GM20000 (cell line): ENCODE data around the gene ZFAND2B.

ENCODE experiments used
- DNase-seq: peaks from one replicate; pipeline ENCODE4 v3.0.0; 2012; ENCODE audit warnings: low spot score
- TF ChIP-seq, protein P1 (sequence below): IDR thresholded peaks from 2 replicates; pipeline ENCODE4 v1.5.1; 2012; ENCODE audit warnings: mild to moderate bottlenecking, control low read depth; ENCODE audit errors: extremely low read depth, missing control alignments

Gene ZFAND2B

DNA sequence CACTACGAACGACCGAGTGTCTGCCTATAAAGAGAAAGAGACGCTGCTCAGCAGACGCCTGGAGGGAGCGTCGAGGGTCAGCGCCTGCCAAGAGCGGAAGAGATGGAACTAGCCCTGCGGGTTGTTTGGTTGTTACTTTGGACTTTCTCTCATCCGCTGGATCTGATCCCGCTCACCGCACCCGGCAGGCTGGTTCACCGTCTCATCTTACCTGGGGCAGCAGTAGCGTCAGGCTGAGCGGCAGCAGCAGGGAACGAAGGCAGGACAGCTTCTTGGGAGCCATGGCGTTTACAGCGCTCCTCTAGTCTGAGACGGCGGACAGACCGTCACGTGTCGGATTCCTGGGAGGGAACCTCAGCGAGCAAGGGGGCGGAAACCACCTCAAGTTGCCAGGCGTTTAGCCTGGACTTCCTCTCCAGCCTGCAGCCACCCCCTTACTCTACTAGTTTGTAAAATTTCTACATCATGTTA is 36.7 kb downstream of the ZFAND2B start:
- no peak for DNase-seq
- TF ChIP-seq, protein P1, sequence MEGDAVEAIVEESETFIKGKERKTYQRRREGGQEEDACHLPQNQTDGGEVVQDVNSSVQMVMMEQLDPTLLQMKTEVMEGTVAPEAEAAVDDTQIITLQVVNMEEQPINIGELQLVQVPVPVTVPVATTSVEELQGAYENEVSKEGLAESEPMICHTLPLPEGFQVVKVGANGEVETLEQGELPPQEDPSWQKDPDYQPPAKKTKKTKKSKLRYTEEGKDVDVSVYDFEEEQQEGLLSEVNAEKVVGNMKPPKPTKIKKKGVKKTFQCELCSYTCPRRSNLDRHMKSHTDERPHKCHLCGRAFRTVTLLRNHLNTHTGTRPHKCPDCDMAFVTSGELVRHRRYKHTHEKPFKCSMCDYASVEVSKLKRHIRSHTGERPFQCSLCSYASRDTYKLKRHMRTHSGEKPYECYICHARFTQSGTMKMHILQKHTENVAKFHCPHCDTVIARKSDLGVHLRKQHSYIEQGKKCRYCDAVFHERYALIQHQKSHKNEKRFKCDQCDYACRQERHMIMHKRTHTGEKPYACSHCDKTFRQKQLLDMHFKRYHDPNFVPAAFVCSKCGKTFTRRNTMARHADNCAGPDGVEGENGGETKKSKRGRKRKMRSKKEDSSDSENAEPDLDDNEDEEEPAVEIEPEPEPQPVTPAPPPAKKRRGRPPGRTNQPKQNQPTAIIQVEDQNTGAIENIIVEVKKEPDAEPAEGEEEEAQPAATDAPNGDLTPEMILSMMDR, result no peak

DNA sequence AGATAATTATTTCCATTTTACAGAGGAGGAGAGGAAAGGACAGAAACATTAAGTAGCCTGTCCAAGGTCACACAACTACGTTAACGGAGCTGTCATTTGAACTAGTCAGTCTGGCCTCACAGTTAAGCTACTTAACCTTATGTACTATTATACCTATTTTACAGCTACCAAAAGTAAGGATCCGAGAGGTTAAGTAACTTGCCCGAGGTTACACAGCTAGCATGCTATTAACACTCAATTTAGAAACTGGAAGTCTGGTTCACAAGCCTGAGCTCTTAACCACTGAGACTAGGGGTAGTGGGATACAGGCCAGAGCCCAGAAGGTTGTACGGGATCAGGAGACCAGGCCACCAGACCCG is 38.2 kb downstream of the ZFAND2B start:
- TF ChIP-seq, protein P1, result no peak
- no peak for DNase-seq

DNA sequence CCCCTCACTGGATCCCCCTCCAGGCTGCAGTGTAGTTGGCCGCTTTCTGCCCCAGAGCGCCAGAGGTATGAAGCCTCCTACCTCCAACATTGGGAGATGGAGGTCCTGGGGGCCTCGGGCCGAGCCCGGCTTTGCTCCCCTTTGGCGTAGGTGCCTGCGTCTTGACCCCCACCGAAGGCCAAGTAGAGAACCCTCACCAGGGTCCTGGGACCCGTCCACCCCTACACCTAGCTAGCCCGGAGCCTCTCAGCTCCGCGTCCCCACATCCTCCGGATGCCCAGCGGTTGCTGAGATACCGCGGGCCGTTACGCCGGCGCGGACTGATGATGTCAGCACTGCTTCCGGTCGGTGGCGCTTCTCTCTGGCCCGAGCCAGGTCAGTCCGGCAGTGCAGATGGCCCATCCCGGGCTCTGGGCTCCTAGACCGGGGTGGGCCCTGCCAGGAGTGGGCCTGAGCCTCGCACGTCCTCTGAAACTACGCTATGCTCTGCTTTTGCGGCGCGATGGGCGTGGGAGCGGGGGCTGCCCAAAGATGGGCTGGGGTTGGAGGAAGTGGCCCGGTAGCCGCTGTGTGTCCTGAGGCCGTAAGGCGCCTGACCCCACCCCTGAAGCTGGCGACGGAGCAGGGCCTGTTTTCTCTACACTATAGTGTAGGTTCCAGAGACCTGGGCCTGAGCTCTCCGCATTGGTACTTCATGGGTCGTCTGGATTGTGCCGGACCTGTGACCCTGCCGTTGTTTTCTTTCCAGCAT is 38.7 kb downstream of the ZFAND2B start, which contains the start of the genes GLB1L and STK16:
Gene GLB1L (minus strand): TSS at position 297 of the 751 bp plus-strand sequence. CDS start 1,871 bp downstream, outside the sequence.
Gene STK16 (plus strand): TSS at position 332 of the 751 bp plus-strand sequence. CDS start 521 bp downstream, outside the sequence.
- DNase-seq, result peak; percentile 91
- TF ChIP-seq, protein P1, result no peak

DNA sequence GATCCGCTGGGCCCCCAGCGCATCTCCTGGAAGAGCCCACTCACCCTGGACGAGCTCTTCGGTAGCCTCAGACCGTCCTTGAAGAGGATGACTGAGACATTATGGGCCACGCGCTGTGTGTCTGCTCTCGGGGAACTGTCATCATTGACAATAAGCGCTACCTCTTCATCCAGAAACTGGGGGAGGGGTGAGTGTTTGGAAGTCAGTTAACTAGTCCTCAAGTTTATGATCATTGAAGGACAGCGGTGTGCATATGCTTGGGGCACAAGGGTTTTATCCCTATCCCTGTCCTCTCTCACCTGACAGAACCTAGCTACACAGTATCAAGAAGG is 39.3 kb downstream of the ZFAND2B start:
- TF ChIP-seq, protein P1, result no peak
- DNase-seq, result no peak

DNA sequence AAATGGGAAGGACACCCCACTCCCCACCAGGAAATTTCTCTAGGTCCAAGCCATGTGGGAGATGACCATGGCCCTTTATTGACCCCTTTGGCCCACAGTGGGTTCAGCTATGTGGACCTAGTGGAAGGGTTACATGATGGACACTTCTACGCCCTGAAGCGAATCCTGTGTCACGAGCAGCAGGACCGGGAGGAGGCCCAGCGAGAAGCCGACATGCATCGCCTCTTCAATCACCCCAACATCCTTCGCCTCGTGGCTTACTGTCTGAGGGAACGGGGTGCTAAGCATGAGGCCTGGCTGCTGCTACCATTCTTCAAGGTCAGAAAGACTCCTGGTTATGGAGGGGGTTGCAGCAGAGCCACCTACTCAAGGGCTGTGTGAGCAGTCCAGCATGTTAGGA is 40.0 kb downstream of the ZFAND2B start:
- TF ChIP-seq, protein P1, result no peak
- DNase-seq, result no peak

DNA sequence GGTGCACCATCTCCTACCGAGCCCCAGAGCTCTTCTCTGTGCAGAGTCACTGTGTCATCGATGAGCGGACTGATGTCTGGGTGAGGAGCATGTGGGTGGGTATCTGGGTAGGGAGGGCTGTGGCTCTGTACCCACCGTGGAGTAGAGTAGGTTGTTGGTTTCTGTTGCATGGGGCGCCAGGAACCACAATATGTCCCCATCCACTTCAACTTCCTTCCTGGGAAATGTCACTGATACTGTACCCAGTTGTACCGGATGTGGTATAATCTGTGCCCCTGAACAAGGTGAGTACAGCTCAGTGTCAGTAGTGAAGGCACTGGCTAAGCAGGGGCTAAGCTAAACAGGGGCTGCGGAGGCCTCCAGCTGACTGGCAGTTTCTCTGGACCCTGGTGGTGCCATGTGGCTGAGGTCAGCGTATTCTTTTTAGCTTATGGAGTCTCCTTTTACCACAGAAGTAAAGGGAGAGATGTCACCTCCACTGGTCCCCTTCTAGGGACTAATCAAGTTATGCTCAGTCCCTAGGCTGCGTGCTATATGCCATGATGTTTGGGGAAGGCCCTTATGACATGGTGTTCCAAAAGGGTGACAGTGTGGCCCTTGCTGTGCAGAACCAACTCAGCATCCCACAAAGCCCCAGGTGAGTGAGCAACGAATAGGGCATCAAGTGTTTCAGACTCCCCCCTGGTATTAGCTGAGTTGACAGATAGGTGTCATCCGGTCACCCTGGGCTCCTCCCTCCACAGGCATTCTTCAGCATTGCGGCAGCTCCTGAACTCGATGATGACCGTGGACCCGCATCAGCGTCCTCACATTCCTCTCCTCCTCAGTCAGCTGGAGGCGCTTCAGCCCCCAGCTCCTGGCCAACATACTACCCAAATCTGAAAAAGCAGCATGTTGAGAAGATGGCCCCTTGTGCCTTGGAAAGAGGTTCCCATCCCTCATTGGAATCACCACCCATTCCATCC is 41.4 kb downstream of the ZFAND2B start:
- TF ChIP-seq, protein P1, result no peak
- no peak for DNase-seq

DNA sequence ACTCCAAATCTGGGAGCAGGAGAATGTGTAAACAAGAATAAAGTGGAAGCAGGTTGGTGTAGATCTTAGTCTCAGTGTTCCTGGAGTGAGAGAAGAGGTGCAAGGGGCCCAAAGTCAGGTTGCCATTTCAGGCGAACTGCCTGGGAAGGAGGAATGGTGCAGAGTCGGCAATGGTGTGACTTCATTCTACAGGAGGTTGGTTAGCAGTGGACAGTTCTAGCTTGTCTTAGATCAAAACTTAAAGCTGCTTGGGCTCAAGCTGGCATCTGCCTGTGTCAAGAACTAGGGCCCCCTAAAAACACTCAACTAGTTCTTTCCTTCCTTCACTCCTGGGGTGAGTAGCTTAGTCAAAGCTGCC is 42.2 kb downstream of the ZFAND2B start:
- TF ChIP-seq, protein P1, result no peak
- DNase-seq, result no peak
